Measurements from ENCODE around the gene PRPF31. TPM values are rescaled to one million over a fixed set of nuclear protein-coding genes. Genes with fewer than 3 reads are reported as not detected.

Gene PRPF31
- total and polyA plus RNA-seq, 2 of the 13 experiments (the other 11 are each of a cell fraction or from before 2014, with no cell fraction given) = 23.8 to 63.8 TPM

GRCh38 chr19:54137699-54138488 lies 22.3 kb downstream of the PRPF31 start, which contains the start of gene CNOT3 (continued):
- TF ChIP-seq ZNF646 (CRISPR knock-in tag; IDR thresholded peaks at IDR 0.05) (no peak), JDP2 (CRISPR knock-in tag; IDR thresholded peaks at IDR 0.05; ENCODE audit: borderline replicate concordance) (no peak), ZNF335 (CRISPR knock-in tag; IDR thresholded peaks at IDR 0.05) (no peak), HNF4A (CRISPR knock-in tag; IDR thresholded peaks at IDR 0.05) (no peak), SP4 (CRISPR knock-in tag; IDR thresholded peaks at IDR 0.05) (no peak), ZNF550 (CRISPR knock-in tag; IDR thresholded peaks at IDR 0.05; ENCODE audit: borderline replicate concordance) (no peak), ZNF800 (CRISPR knock-in tag; IDR thresholded peaks at IDR 0.05) (no peak), ZNF382 (CRISPR knock-in tag; IDR thresholded peaks at IDR 0.05; ENCODE audit: borderline replicate concordance) (no peak), WIZ (CRISPR knock-in tag; IDR thresholded peaks at IDR 0.05) (no peak), TEAD2 (CRISPR knock-in tag; IDR thresholded peaks at IDR 0.05) (no peak), POLR2AphosphoS5 (IDR thresholded peaks at IDR 0.05; ENCODE audit: low read depth, low read length) (peak; percentile 72), CHD2 (IDR thresholded peaks at IDR 0.05; ENCODE audit: low read depth, low read length) (peak; percentile 59; the same call in 1 of the 2 replicates), ZNF724P (CRISPR knock-in tag; IDR thresholded peaks at IDR 0.05; ENCODE audit: borderline replicate concordance) (no peak), FOXK1 (CRISPR knock-in tag; IDR thresholded peaks at IDR 0.05; ENCODE audit: borderline replicate concordance, low read depth) (no peak), ZNF446 (CRISPR knock-in tag; IDR thresholded peaks at IDR 0.05) (0 out of 2 replicates have a peak, but pooled peaks have one; percentile 35), RBM22 (optimal IDR thresholded peaks at IDR 0.05; ENCODE audit: low read length) (no peak), GATAD1 (CRISPR knock-in tag; IDR thresholded peaks at IDR 0.05) (no peak), RBFOX2 (IDR thresholded peaks at IDR 0.05; ENCODE audit: low read depth, low read length) (peak; percentile 89), ERF (CRISPR knock-in tag; IDR thresholded peaks at IDR 0.05) (peak; percentile 43), CREM (IDR thresholded peaks at IDR 0.05) (no peak), CREM (CRISPR knock-in tag; IDR thresholded peaks at IDR 0.05) (no peak), ZNF546 (CRISPR knock-in tag; conservative IDR thresholded peaks at IDR 0.05) (0 out of 2 replicates have a peak, but pooled peaks have one; percentile 57)
